C4-2B (cell line): ENCODE data around the gene TDRD5.

Experiments used
- ZFX ChIP-seq: fragments of 450-650 bp; IDR thresholded peaks from 2 replicates; pipeline ENCODE4 v1.6.1; 2017
- TF ChIP-seq, protein P1 (sequence below): fragments of 450-650 bp; conservative IDR thresholded peaks from 2 replicates; pipeline ENCODE4 v1.5.1; 2017; ENCODE audit warnings: mild to moderate bottlenecking

- TF ChIP-seq, protein P1, sequence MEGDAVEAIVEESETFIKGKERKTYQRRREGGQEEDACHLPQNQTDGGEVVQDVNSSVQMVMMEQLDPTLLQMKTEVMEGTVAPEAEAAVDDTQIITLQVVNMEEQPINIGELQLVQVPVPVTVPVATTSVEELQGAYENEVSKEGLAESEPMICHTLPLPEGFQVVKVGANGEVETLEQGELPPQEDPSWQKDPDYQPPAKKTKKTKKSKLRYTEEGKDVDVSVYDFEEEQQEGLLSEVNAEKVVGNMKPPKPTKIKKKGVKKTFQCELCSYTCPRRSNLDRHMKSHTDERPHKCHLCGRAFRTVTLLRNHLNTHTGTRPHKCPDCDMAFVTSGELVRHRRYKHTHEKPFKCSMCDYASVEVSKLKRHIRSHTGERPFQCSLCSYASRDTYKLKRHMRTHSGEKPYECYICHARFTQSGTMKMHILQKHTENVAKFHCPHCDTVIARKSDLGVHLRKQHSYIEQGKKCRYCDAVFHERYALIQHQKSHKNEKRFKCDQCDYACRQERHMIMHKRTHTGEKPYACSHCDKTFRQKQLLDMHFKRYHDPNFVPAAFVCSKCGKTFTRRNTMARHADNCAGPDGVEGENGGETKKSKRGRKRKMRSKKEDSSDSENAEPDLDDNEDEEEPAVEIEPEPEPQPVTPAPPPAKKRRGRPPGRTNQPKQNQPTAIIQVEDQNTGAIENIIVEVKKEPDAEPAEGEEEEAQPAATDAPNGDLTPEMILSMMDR = no peak
- TF ChIP-seq ZFX = no peak
These were observed 33.6 kb upstream of the TDRD5 start for GRCh38 chr1:179558078-179558477.
